Psoas muscle (tissue), 8 donors: ENCODE results near the gene FRAT2. TPM values are rescaled to one million over a fixed set of nuclear protein-coding genes. Genes with fewer than 3 reads are reported as not detected.

Experiments
- ATAC-seq, 4 donors: fragments of 200-7000 bp; cut with Tn5 transposase; one replicate each; pipeline ENCODE4 v1.9.1; 2020; ENCODE audit warnings: moderate library complexity in 3 of 4, mild to moderate bottlenecking in 2 of 4
- DNase-seq, 2 donors: peaks; one replicate each; pipeline ENCODE4 v3.0.0-alpha.2; 2020
- H3K27ac ChIP-seq: fragments of 200-600 bp; one replicate; pipeline ENCODE4 v1.8.0; 2022
- H3K27me3 ChIP-seq, 3 donors: fragments of 200-600 bp in 1 of 3; one replicate each; pipeline versions ENCODE4 v1.6.1 to v1.8.0; 2013 to 2022; ENCODE audit warnings: low read length in 2 of 3, mild to moderate bottlenecking in 2 of 3, moderate library complexity in 1 of 3; ENCODE audit not compliant: insufficient read depth in 3 of 3
- H3K36me3 ChIP-seq, 2 donors: fragments of 200-600 bp in 1 of 2; one replicate each; pipeline versions ENCODE4 v1.6.1 to v1.8.0; 2013 to 2022; ENCODE audit warnings: low read depth in 1 of 2, mild to moderate bottlenecking in 1 of 2, moderate library complexity in 1 of 2; ENCODE audit not compliant: insufficient read depth in 1 of 2
- H3K4me1 ChIP-seq: fragments of 200-600 bp; one replicate; pipeline ENCODE4 v1.8.0; 2022
- H3K4me3 ChIP-seq: fragments of 200-600 bp; one replicate; pipeline ENCODE4 v1.8.0; 2022; ENCODE audit warnings: mild to moderate bottlenecking
- H3K9me3 ChIP-seq: fragments of 200-600 bp; one replicate; pipeline ENCODE4 v1.8.0; 2022
- WGBS, 3 donors: extraction: QIAGEN DNeasy Blood & Tissue Kit; methylation state at CpG; one replicate each; pipeline versions ENCODE4 v1.1.6 to v1.1.7; 2013; 5-methylcytosine and 5-hydroxymethylcytosine counted together
- intact Hi-C, 2 donors: fragments of 100-400 bp; cut with DNase I; formaldehyde crosslinking; loops; one replicate each; pipeline versions ENCODE4 v1.11.0 to v1.14.2; 2022
- polyA plus RNA-seq, 3 donors: library from polyadenylated mRNA; stranded (reverse); fragments of 200-250 nt; gene quantifications; one replicate each; pipeline ENCODE4 v1.2.3, GENCODE V29; 2013
- total RNA-seq, 4 donors: library from RNA; stranded (reverse); fragmentation: NEBNext Ultra II Directional in 2 of 4; extraction: Animal tissue kit (Norgen Biotek cat#: 25700) in 2 of 4; gene quantifications; one replicate each; pipeline versions ENCODE4 v1.2.1 to v1.2.4, GENCODE V29; 2021 to 2023
- TF ChIP-seq, protein P1 (sequence below): fragments of 200-600 bp; IDR thresholded peaks from one replicate; pipeline ENCODE4 v1.8.0; 2022; ENCODE audit warnings: antibody characterized with exemption
- donor health status: healthy with polysubstance abuse.
- donor health status: DM: no; HTN: no; CAD: no; lungs with moderate emphysema.
- donor health status: Bipolar disorder and iron deficiency.
- donor health status: healthy.
- donor health status: DM: yes; HTN: yes; CAD: no.
- donor health status: DM: no; HTN: no; CAD: no.
- donor health status: DM: no; HTN: no; CAD: no.
- donor health status: DM: yes; HTN: yes; CAD: no.

The FRAT2 gene
- total and polyA plus RNA-seq, 7 donors = 3.2 to 28.4 (median 7.3) TPM

DNA sequence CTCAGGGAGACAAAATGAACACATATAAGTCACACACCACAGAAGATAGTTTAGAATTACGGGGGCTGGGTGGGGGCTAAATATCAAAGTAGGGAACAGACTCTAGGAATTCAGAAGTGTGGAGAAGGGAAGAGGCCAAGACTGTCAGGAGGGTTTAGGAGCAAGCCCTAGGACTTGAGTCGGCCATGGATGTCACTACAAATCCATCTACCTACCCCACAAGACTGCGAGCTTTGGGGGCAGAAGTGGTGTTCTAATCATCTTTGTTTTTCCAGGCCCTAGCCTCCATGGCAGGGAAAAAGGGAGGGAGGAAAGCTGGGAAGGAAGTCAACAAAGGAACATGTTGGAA, 36.3 kb downstream of the FRAT2 start:
- TF ChIP-seq, protein P1, sequence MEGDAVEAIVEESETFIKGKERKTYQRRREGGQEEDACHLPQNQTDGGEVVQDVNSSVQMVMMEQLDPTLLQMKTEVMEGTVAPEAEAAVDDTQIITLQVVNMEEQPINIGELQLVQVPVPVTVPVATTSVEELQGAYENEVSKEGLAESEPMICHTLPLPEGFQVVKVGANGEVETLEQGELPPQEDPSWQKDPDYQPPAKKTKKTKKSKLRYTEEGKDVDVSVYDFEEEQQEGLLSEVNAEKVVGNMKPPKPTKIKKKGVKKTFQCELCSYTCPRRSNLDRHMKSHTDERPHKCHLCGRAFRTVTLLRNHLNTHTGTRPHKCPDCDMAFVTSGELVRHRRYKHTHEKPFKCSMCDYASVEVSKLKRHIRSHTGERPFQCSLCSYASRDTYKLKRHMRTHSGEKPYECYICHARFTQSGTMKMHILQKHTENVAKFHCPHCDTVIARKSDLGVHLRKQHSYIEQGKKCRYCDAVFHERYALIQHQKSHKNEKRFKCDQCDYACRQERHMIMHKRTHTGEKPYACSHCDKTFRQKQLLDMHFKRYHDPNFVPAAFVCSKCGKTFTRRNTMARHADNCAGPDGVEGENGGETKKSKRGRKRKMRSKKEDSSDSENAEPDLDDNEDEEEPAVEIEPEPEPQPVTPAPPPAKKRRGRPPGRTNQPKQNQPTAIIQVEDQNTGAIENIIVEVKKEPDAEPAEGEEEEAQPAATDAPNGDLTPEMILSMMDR = no peak
- no peak for DNase-seq
- H3K4me1 ChIP-seq = no peaks in the 10 kb centered on the region
- ATAC-seq = no peak
- H3K27ac ChIP-seq = no peak overlapping the region
- H3K36me3 ChIP-seq = no peaks in the 10 kb centered on the region
- intact Hi-C loops = no loop called here
- no peak overlapping the region for H3K4me3 ChIP-seq
- 84 to 94% (median 86%) methylated on average over 3 of the region's 3 CpGs for WGBS, 3 donors
- no peaks in the 10 kb centered on the region for H3K9me3 ChIP-seq
- H3K27me3 ChIP-seq = peaks cover 0 to 2% (median 0%) of the 10 kb centered on the region in 3 donors

DNA sequence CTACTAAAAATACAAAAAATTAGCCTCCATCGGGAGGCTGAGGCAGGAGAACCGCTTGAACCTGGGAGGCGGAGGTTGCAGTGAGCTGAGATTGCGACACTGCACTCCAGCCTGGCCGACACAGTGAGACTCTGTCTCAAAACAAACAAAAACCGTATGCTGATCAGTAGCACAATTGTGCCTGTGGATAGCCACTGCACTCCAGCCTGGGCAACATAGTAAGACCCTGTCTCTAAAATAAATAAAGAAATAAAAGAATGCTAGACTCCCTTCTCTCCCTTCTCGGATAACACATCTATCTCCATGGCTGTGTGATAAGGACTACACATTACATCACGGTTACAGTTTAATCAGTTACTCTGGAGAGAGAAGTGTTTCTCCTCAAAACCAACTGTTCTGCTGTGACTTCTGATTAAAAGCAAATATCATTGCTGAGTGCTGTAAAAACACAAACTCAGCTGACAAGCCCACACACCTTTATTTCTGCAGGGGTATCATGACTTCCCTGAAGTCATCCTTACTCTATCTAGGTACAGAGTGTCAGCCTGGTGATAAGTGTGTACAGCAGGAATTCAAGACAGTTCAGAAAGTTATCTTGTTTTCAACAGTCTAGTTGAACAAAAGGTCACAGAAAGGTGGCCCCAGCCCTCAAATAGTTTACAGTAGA, 36.8 kb downstream of the FRAT2 start:
- ATAC-seq = no peak
- DNase-seq = no peak
- WGBS, 3 donors = 83 to 92% (median 88%) methylated on average over 8 of the region's 8 CpGs
- no peaks in the 10 kb centered on the region for H3K4me1 ChIP-seq
- H3K27me3 ChIP-seq = peaks cover 0 to 2% (median 0%) of the 10 kb centered on the region in 3 donors
- H3K27ac ChIP-seq = no peak overlapping the region
- H3K4me3 ChIP-seq = no peak overlapping the region
- no peaks in the 10 kb centered on the region for H3K36me3 ChIP-seq
- TF ChIP-seq, protein P1 = no peak
- intact Hi-C loops = no loop called here
- H3K9me3 ChIP-seq = no peaks in the 10 kb centered on the region

DNA sequence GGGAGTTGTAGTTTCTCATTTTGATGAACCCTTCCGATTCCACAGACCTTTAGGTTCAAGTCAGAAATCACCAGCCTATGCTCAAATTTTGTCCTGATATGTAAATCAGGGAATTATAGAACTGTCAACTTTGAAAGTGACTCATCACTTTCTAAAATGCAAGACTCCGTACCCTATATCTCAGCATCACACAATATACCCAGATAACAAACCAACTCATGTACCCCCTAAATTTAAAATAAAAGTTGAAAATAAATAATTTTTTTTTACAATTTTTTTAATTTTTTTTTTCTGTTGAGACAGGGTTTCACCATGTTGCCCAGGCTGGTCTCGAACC, 41.7 kb downstream of the FRAT2 start:
- 61 to 62% (median 61%) methylated on average over 3 of the region's 3 CpGs for WGBS, 3 donors
- intact Hi-C loops = loop anchor here in 1 of 2 donors (1.0 to 5.0 kb wide), 2 partner anchors 25 to 39 kb away; partner anchors contain the start of gene FRAT2
- Histone ChIP-seq H3K36me3 (peaks cover 0 to 3% of the 10 kb centered on the region in 2 donors), H3K4me3 (no peak overlapping the region), H3K27me3 (no peaks in the 10 kb centered on the region), H3K27ac (no peak overlapping the region), H3K4me1 (peaks cover 8% of the 10 kb centered on the region), H3K9me3 (no peaks in the 10 kb centered on the region)
- TF ChIP-seq, protein P1 = no peak
- ATAC-seq (no peak), DNase-seq (no peak)

DNA sequence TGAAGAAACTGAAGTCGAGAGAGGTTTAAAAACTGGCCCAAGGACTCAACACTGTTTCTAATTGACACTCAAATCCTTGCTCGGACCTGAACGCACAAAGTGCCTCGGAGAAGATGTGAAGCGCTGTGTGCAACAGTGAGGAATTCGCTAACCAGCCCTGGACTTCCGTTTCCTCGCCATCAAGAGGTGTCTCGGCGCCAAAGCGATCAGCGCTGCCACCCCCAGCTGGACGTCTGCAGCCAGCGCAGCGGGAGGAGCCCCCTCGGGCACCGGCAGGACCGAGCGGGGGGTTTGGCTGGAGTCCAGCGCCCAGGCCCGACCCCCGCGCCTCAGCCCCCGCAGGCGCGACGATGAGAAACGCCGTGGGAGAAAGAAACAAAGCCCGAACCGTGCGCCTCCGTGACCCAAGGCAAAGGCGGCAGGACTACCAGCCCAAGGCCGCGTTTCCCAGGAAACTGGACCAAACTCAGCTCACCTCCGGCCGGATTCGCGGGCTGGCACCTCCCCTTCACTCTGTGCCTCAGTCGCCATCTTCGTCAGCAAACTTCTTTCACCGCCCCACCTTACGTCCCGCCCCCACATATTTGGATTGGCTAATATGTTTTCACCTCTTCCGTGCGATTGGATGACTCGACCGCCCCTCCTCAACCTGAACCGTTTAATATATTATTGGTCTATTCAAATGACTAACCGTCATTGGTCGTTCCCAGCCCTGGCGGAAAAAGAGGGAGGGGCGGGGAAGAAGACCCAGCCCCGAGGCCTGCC, 42.2 kb downstream of the FRAT2 start, which contains the start of gene ARHGAP19:
Gene ARHGAP19, minus strand, starts transcription at position 541 of the 765 bp plus-strand sequence. Its CDS starts 10 bp downstream, at position 531.
- TF ChIP-seq, protein P1 = no peak
- H3K4me3 ChIP-seq = peak within 1 kb of the TSS; percentile 82
- intact Hi-C loops = loop anchor here in 1 of 2 donors (5.0 kb wide), 1 partner anchor 40 kb away; the partner anchor contains the start of gene FRAT2
- peak within 1 kb of the TSS; percentile 86 for H3K27ac ChIP-seq
- H3K36me3 ChIP-seq = peaks cover 0 to 9% of the 10 kb centered on the region in 2 donors
- DNase-seq = peak; percentile 94 to 96
- peak; percentile 99 to 100 (median 100) for ATAC-seq
- 0 to 1% (median 0%) methylated on average over 55 of the region's 55 CpGs for WGBS, 3 donors
- no peaks in the 10 kb centered on the region for H3K27me3 ChIP-seq
- no peaks in the 10 kb centered on the region for H3K9me3 ChIP-seq
- peaks cover 8% of the 10 kb centered on the region for H3K4me1 ChIP-seq
